Astrocyte (in vitro differentiated cells and primary cell): Measurements from ENCODE around the gene GALNT17.
"Not testable (repeated sequence)": the region's sequence is repeated elsewhere in the genome, so short reads cannot be mapped to it uniquely, and the experiment has no call there.

ENCODE experiments used
- CTCF ChIP-seq: IDR thresholded peaks from 2 replicates; pipeline ENCODE4 v1.5.1; 2011; ENCODE audit warnings: low read depth, mild to moderate bottlenecking, inconsistent platforms, low read length, moderate library complexity; ENCODE audit not compliant: insufficient read depth
- EZH2 ChIP-seq: IDR thresholded peaks from 2 replicates; pipeline ENCODE4 v1.6.1; 2012; ENCODE audit warnings: mild to moderate bottlenecking, low read length, inconsistent platforms; ENCODE audit not compliant: insufficient read depth

GRCh38 chr7:71262834-71263233 lies 130.9 kb downstream of the GALNT17 start:
- TF ChIP-seq EZH2, CTCF: not testable (repeated sequence)
